ENCODE measurements around the gene LDB1. TPM values are rescaled to one million over a fixed set of nuclear protein-coding genes. Genes with fewer than 3 reads are reported as not detected.

Gene LDB1
- total RNA-seq, 1 donor from 2014 or later: 46.4 TPM

DNA sequence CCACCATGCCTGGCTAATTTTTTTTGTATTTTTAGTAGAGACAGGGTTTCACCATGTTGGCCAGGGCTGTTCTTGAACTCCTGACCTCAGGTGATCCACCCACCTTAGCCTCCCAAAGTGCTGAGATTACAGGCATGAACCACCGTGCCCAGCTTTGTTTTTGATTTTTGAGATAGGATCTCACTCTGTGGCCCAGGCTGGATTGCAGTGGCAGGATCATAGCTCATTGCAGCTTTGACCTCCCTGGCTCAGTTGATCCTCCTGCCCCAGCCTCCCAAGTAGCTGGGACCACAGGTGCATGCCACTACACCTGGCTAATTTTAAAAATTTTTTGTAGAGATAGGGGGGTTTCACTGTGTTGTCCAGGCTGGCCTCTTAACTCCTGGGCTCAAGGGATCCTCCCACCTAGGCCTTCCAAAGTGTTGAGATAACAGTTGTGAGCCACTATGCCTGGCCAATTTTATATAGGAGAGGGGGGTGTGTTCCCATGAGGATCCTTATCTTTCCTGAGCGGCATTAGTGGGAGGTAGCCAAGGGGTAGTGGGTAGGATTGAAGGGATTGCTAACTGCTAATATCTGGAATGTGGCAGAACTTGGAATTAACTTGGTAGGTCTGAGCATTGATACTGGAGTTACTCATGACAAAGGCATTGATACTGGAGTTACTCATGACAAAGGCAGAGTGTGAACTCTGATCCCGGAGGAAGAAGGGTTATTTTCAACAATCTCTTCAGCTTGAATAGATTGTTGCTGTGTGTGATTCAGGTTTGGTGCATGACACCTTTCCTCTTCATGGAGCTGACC, 31.0 kb upstream of the LDB1 start:
- Histone ChIP-seq H3K36me3 (no peaks in the 10 kb centered on the region), H3K9me3 (ENCODE audit: low read depth) (no peaks in the 10 kb centered on the region), H4K20me1 (ENCODE audit: low read depth) (peaks cover 20% of the 10 kb centered on the region), H2AFZ (replicated peaks) (peak overlapping the region; percentile 2), H3K9ac (peak overlapping the region; percentile 11), H3K4me2 (peak overlapping the region; percentile 61), H3F3A (ENCODE audit: low read depth) (peaks cover 24% of the 10 kb centered on the region), H3K27me3 (no peaks in the 10 kb centered on the region), H3K4me3 (peak overlapping the region; percentile 74), H3K27ac (peak overlapping the region; percentile 88), H3K4me1 (peaks cover 7% of the 10 kb centered on the region), H3K79me2 (ENCODE audit: low read depth) (peaks cover 40% of the 10 kb centered on the region)
- peaks cover 28% of the 10 kb centered on the region for H3K36me3 Mint-ChIP-seq
- peaks cover 4% of the 10 kb centered on the region for H3K27me3 Mint-ChIP-seq (ENCODE audit: insufficient read depth, low read depth)
- peaks cover 19% of the 10 kb centered on the region for H3K4me1 Mint-ChIP-seq
- H3K27ac Mint-ChIP-seq: peak overlapping the region; percentile 73
- H3K9me3 Mint-ChIP-seq: no peaks in the 10 kb centered on the region
- no peak for DNase-seq (ENCODE audit: low spot score)
- no peak for TF ChIP-seq EZH2 (IDR thresholded peaks at IDR 0.05)
- H3K4me3 Mint-ChIP-seq: peak overlapping the region; percentile 97

DNA sequence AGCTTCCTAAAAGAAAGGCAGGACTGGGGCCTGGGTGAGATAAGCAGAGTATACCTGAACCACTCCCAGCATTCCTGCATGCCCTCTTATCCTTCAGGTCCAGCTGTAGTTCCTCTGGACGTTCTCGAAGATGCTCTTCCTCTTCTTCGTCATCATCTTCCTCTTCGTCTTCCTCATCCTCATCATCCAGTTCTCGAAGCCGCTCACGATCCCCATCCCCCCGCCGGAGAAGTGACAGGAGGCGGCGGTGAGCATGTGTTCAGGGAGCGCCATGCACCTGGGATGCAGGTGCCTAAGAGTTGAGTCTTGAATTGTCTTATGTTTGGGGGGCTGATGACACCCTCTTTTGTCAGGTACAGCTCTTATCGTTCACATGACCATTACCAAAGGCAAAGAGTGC, 28.1 kb upstream of the LDB1 start:
- H3K9me3 Mint-ChIP-seq: no peaks in the 10 kb centered on the region
- peaks cover 44% of the 10 kb centered on the region for H3K36me3 Mint-ChIP-seq
- TF ChIP-seq, protein P1, sequence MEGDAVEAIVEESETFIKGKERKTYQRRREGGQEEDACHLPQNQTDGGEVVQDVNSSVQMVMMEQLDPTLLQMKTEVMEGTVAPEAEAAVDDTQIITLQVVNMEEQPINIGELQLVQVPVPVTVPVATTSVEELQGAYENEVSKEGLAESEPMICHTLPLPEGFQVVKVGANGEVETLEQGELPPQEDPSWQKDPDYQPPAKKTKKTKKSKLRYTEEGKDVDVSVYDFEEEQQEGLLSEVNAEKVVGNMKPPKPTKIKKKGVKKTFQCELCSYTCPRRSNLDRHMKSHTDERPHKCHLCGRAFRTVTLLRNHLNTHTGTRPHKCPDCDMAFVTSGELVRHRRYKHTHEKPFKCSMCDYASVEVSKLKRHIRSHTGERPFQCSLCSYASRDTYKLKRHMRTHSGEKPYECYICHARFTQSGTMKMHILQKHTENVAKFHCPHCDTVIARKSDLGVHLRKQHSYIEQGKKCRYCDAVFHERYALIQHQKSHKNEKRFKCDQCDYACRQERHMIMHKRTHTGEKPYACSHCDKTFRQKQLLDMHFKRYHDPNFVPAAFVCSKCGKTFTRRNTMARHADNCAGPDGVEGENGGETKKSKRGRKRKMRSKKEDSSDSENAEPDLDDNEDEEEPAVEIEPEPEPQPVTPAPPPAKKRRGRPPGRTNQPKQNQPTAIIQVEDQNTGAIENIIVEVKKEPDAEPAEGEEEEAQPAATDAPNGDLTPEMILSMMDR (IDR thresholded peaks at IDR 0.05): no peak
- TF ChIP-seq EZH2 (IDR thresholded peaks at IDR 0.05): no peak
- TF ChIP-seq EZH2phosphoT487 (IDR thresholded peaks at IDR 0.05): no peak
- H3K4me2 ChIP-seq: no peak overlapping the region
- peaks cover 6% of the 10 kb centered on the region for H3K4me1 ChIP-seq
- H3F3A ChIP-seq (ENCODE audit: low read depth): peaks cover 24% of the 10 kb centered on the region
- no peak overlapping the region for H3K9ac ChIP-seq
- no peaks in the 10 kb centered on the region for H3K9me3 ChIP-seq (ENCODE audit: low read depth)
- no peak overlapping the region for H3K27ac Mint-ChIP-seq
- H3K4me3 Mint-ChIP-seq: no peak overlapping the region
- H3K27me3 Mint-ChIP-seq (ENCODE audit: insufficient read depth, low read depth): peaks cover 9% of the 10 kb centered on the region
- no peaks in the 10 kb centered on the region for H3K36me3 ChIP-seq
- DNase-seq (ENCODE audit: low spot score): no peak
- H3K27me3 ChIP-seq: no peaks in the 10 kb centered on the region
- no peak overlapping the region for H2AFZ ChIP-seq (replicated peaks)
- H3K27ac ChIP-seq: no peak overlapping the region
- H3K79me2 ChIP-seq (ENCODE audit: low read depth): peaks cover 11% of the 10 kb centered on the region
- H3K4me1 Mint-ChIP-seq: peaks cover 17% of the 10 kb centered on the region
- H4K20me1 ChIP-seq (ENCODE audit: low read depth): no peaks in the 10 kb centered on the region
- no peak overlapping the region for H3K4me3 ChIP-seq

DNA sequence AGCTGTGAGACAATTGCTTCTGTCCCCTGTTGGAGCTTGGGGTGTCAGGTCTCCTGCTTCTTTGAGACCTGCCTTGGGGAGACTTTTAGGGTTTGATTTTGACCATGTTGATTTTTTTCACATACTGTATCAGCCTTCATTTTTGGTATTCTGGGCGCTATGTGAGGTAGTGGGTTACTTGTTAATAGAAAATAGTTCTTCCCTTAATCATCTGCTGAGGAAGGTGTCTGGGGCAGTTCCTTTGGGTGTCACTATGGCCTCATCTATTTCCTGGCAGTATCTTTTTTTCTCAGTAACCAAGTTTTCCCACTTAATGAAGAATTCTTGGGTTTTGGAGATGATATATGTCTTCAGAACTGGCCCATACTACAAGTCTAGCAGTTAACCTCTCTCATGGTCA, 27.4 kb upstream of the LDB1 start:
- no peaks in the 10 kb centered on the region for H3K36me3 ChIP-seq
- no peak overlapping the region for H3K9ac ChIP-seq
- H3K4me1 ChIP-seq: peaks cover 4% of the 10 kb centered on the region
- no peak for DNase-seq (ENCODE audit: low spot score)
- H3K4me3 ChIP-seq: no peak overlapping the region
- H3K79me2 ChIP-seq (ENCODE audit: low read depth): peaks cover 4% of the 10 kb centered on the region
- H3K27me3 Mint-ChIP-seq (ENCODE audit: insufficient read depth, low read depth): peaks cover 13% of the 10 kb centered on the region
- H3K4me2 ChIP-seq: no peak overlapping the region
- TF ChIP-seq, protein P1 (IDR thresholded peaks at IDR 0.05): no peak
- TF ChIP-seq EZH2 (IDR thresholded peaks at IDR 0.05) (no peak), EZH2phosphoT487 (IDR thresholded peaks at IDR 0.05) (no peak)
- H3K9me3 ChIP-seq (ENCODE audit: low read depth): no peaks in the 10 kb centered on the region
- H3K27me3 ChIP-seq: no peaks in the 10 kb centered on the region
- H3K27ac ChIP-seq: no peak overlapping the region
- no peaks in the 10 kb centered on the region for H4K20me1 ChIP-seq (ENCODE audit: low read depth)
- H3F3A ChIP-seq (ENCODE audit: low read depth): peaks cover 24% of the 10 kb centered on the region
- H3K36me3 Mint-ChIP-seq: peaks cover 50% of the 10 kb centered on the region
- H3K4me1 Mint-ChIP-seq: peaks cover 10% of the 10 kb centered on the region
- H3K27ac Mint-ChIP-seq: no peak overlapping the region
- H3K9me3 Mint-ChIP-seq: no peaks in the 10 kb centered on the region
- no peak overlapping the region for H2AFZ ChIP-seq (replicated peaks)
- no peak overlapping the region for H3K4me3 Mint-ChIP-seq

DNA sequence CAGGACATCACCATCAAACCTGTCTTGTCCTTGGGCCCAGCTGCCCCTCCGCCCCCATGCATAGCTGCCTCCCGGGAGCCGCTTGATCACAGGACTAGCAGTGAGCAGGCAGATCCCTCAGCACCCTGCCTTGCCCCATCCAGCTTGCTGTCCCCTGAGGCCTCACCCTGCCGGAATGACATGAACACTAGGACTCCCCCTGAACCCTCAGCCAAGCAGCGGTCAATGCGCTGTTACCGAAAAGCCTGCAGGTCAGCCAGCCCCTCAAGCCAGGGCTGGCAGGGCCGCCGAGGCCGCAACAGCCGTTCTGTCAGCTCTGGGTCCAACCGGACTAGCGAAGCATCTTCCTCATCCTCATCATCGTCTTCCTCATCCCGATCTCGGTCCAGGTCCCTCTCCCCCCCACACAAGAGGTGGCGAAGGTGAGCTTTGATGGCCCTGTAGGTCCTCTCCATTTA, 26.8 kb upstream of the LDB1 start:
- no peak overlapping the region for H3K27ac ChIP-seq

More for the DNA sequence above, 26.8 kb upstream of the LDB1 start:
- Histone ChIP-seq H3K9ac (no peak overlapping the region), H3K4me1 (peaks cover 4% of the 10 kb centered on the region), H3K36me3 (no peaks in the 10 kb centered on the region), H3K9me3 (ENCODE audit: low read depth) (no peaks in the 10 kb centered on the region), H2AFZ (replicated peaks) (no peak overlapping the region), H3K27me3 (no peaks in the 10 kb centered on the region), H3K4me3 (no peak overlapping the region), H4K20me1 (ENCODE audit: low read depth) (no peaks in the 10 kb centered on the region), H3F3A (ENCODE audit: low read depth) (peaks cover 24% of the 10 kb centered on the region), H3K4me2 (no peak overlapping the region), H3K79me2 (ENCODE audit: low read depth) (peaks cover under 1% of the 10 kb centered on the region)
- peaks cover 51% of the 10 kb centered on the region for H3K36me3 Mint-ChIP-seq
- H3K4me1 Mint-ChIP-seq: peaks cover 10% of the 10 kb centered on the region
- H3K27ac Mint-ChIP-seq: no peak overlapping the region
- peaks cover 13% of the 10 kb centered on the region for H3K27me3 Mint-ChIP-seq (ENCODE audit: insufficient read depth, low read depth)
- H3K4me3 Mint-ChIP-seq: no peak overlapping the region
- DNase-seq (ENCODE audit: low spot score): no peak
- TF ChIP-seq EZH2phosphoT487 (IDR thresholded peaks at IDR 0.05) (no peak), EZH2 (IDR thresholded peaks at IDR 0.05) (no peak)
- TF ChIP-seq, protein P1 (IDR thresholded peaks at IDR 0.05): no peak
- no peaks in the 10 kb centered on the region for H3K9me3 Mint-ChIP-seq
